Measurements from ENCODE around the gene ITPR1.

- TF ChIP-seq POLR2A (IDR thresholded peaks at IDR 0.05): no peak
- TF ChIP-seq, protein P1, sequence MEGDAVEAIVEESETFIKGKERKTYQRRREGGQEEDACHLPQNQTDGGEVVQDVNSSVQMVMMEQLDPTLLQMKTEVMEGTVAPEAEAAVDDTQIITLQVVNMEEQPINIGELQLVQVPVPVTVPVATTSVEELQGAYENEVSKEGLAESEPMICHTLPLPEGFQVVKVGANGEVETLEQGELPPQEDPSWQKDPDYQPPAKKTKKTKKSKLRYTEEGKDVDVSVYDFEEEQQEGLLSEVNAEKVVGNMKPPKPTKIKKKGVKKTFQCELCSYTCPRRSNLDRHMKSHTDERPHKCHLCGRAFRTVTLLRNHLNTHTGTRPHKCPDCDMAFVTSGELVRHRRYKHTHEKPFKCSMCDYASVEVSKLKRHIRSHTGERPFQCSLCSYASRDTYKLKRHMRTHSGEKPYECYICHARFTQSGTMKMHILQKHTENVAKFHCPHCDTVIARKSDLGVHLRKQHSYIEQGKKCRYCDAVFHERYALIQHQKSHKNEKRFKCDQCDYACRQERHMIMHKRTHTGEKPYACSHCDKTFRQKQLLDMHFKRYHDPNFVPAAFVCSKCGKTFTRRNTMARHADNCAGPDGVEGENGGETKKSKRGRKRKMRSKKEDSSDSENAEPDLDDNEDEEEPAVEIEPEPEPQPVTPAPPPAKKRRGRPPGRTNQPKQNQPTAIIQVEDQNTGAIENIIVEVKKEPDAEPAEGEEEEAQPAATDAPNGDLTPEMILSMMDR (IDR thresholded peaks at IDR 0.05): no peak
Measured at GRCh38 chr3:4856564-4856963, 363.4 kb downstream of the ITPR1 start.
